ENCODE data around the gene ADAM12. TPM values are rescaled to one million over a fixed set of nuclear protein-coding genes. Genes with fewer than 3 reads are reported as not detected.

ADAM12 gene
- total RNA-seq, 4 donors from 2014 or later = under 0.01 to 1.3 (median 1.0) TPM

DNA sequence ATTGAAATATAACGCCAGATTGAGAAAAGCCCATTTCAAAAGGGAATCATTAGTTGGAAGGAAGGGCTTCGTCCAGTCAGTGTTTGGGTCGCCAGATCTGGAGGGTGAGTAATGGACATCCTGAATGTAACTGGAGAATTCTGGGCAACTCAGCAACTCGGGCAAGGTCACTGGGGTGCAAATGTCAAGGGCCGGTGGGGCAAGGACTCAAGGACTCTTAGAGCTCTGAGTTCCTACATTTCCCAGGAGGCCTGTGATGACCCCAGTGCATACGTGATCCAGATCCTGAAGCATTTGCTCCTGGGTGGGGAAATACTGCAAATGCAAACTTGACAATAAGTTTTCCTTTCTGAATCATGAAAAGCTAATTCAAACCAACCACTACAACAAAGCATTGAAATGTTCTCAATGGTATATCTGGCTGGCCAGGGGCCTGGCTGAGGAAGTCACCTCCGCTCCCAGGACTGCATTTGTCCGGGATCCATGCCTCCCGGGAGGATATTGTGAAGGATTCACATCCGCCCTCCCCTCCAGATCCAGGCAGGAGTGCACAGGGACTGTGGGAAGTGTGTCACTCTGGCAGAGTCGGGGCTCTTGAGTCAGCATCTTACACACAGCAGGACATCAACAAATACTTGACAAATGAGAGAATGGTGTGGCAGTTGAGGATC is 327.9 kb downstream of the ADAM12 start:
- WGBS = 65% methylated on average over 7 of the region's 11 CpGs
- Histone ChIP-seq H3K4me1 (peaks cover 6 to 26% (median 15%) of the 10 kb centered on the region in 4 donors), H3K4me3 (no peak overlapping the region), H3K27me3 (peaks cover 0 to 10% (median 0%) of the 10 kb centered on the region in 4 donors), H3K36me3 (no peaks in the 10 kb centered on the region), H3K27ac (replicated peaks in 1 of 4) (no peak overlapping the region), H3K9me3 (no peaks in the 10 kb centered on the region)
- TF ChIP-seq EP300 (IDR thresholded peaks at IDR 0.05) (no peak), POLR2AphosphoS5 (IDR thresholded peaks at IDR 0.05) (no peak), POLR2A (IDR thresholded peaks at IDR 0.05; ENCODE audit: low read depth) (no peak)
- TF ChIP-seq, protein P1, sequence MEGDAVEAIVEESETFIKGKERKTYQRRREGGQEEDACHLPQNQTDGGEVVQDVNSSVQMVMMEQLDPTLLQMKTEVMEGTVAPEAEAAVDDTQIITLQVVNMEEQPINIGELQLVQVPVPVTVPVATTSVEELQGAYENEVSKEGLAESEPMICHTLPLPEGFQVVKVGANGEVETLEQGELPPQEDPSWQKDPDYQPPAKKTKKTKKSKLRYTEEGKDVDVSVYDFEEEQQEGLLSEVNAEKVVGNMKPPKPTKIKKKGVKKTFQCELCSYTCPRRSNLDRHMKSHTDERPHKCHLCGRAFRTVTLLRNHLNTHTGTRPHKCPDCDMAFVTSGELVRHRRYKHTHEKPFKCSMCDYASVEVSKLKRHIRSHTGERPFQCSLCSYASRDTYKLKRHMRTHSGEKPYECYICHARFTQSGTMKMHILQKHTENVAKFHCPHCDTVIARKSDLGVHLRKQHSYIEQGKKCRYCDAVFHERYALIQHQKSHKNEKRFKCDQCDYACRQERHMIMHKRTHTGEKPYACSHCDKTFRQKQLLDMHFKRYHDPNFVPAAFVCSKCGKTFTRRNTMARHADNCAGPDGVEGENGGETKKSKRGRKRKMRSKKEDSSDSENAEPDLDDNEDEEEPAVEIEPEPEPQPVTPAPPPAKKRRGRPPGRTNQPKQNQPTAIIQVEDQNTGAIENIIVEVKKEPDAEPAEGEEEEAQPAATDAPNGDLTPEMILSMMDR (IDR thresholded peaks at IDR 0.05) = no peak
- no peak for DNase-seq (ENCODE audit: extremely low spot score)
- intact Hi-C loops (cut with DNase I) = no loop called here

DNA sequence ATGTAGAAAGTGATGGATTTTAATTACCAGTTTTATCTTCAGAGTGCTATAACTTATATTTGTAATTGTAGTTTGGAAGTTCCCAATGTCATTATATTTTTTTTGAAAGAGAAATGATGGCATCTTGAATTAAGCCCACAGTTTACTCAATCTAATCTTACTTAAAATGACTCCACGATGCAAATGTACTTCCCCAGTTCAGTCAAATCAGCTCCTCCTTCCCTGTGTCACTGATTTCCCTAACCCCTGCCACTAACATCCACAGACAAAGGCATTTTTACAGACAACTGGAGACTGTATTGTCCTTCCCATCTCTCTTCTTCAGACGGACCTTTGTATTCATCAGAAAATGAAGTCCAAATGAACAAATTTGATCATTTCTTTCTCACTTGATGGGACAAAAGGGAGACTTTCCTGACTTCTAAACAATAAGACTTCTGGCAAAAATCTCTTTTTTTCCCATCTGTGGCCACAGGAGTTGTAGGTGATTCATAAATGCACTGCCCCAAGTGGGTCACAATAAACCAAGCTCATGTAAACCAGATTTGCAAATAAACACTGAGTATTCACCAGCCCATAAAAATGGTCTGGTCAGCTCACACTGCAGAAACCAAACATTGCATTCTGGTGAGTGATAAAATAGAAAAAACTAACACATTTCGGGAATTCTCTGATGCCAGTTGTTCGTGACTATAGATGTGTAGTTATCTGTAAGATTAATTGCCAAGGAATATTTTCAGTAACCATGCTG is 329.0 kb downstream of the ADAM12 start:
- intact Hi-C loops (cut with DNase I) = no loop called here
- TF ChIP-seq POLR2A (IDR thresholded peaks at IDR 0.05; ENCODE audit: low read depth) (no peak), EP300 (IDR thresholded peaks at IDR 0.05) (no peak), POLR2AphosphoS5 (IDR thresholded peaks at IDR 0.05) (no peak)
- TF ChIP-seq, protein P1 (IDR thresholded peaks at IDR 0.05) = no peak
- DNase-seq (ENCODE audit: extremely low spot score) = no peak
- Histone ChIP-seq H3K27me3 (peaks cover 0 to 10% (median under 1%) of the 10 kb centered on the region in 4 donors), H3K27ac (replicated peaks in 1 of 4) (no peak overlapping the region), H3K36me3 (no peaks in the 10 kb centered on the region), H3K4me3 (no peak overlapping the region), H3K4me1 (peaks cover 6 to 26% (median 15%) of the 10 kb centered on the region in 4 donors), H3K9me3 (no peaks in the 10 kb centered on the region)
- WGBS = 66% methylated on average over 4 of the region's 4 CpGs

- no peaks in the 10 kb centered on the region for H3K9me3 ChIP-seq
- peaks cover 5 to 26% (median 15%) of the 10 kb centered on the region in 4 donors for H3K4me1 ChIP-seq
- peaks cover 0 to 10% (median 1%) of the 10 kb centered on the region in 4 donors for H3K27me3 ChIP-seq
- no peak for DNase-seq (ENCODE audit: extremely low spot score)
- 48% methylated on average over 9 of the region's 9 CpGs for WGBS
- intact Hi-C loops (cut with DNase I) = no loop called here
- no peak overlapping the region for H3K27ac ChIP-seq (replicated peaks in 1 of 4)
- H3K36me3 ChIP-seq = no peaks in the 10 kb centered on the region
- TF ChIP-seq EP300 (IDR thresholded peaks at IDR 0.05) = no peak
- TF ChIP-seq, protein P1 (IDR thresholded peaks at IDR 0.05) = no peak
- no peak for TF ChIP-seq POLR2AphosphoS5 (IDR thresholded peaks at IDR 0.05)
- no peak for TF ChIP-seq POLR2A (IDR thresholded peaks at IDR 0.05; ENCODE audit: low read depth)
- H3K4me3 ChIP-seq = no peak overlapping the region
Measured at GRCh38 chr10:126058507-126058906, 329.8 kb downstream of the ADAM12 start.

GRCh38 chr10:126058104-126058503 is 330.2 kb downstream of the ADAM12 start:
- H3K36me3 ChIP-seq = no peaks in the 10 kb centered on the region
- peaks cover 4 to 22% (median 13%) of the 10 kb centered on the region in 4 donors for H3K4me1 ChIP-seq
- H3K27me3 ChIP-seq = peaks cover 0 to 10% (median 1%) of the 10 kb centered on the region in 4 donors
- H3K9me3 ChIP-seq = no peaks in the 10 kb centered on the region
- WGBS = 64% methylated on average over 6 of the region's 6 CpGs
- intact Hi-C loops (cut with DNase I) = no loop called here
- H3K27ac ChIP-seq (replicated peaks in 1 of 4) = no peak overlapping the region
- TF ChIP-seq, protein P1 (IDR thresholded peaks at IDR 0.05) = no peak
- TF ChIP-seq POLR2A (IDR thresholded peaks at IDR 0.05; ENCODE audit: low read depth) = no peak
- TF ChIP-seq POLR2AphosphoS5 (IDR thresholded peaks at IDR 0.05) = no peak
- no peak overlapping the region for H3K4me3 ChIP-seq
- DNase-seq (ENCODE audit: extremely low spot score) = no peak
